ENCODE measurements around the gene PIGV. TPM values are rescaled to one million over a fixed set of nuclear protein-coding genes. Genes with fewer than 3 reads are reported as not detected.
A peak's percentile ranks its signal among the peaks of the same experiment; 100 is the strongest.

Gene PIGV
- total RNA-seq, 1 donor from 2014 or later, result 14.2 TPM

DNA sequence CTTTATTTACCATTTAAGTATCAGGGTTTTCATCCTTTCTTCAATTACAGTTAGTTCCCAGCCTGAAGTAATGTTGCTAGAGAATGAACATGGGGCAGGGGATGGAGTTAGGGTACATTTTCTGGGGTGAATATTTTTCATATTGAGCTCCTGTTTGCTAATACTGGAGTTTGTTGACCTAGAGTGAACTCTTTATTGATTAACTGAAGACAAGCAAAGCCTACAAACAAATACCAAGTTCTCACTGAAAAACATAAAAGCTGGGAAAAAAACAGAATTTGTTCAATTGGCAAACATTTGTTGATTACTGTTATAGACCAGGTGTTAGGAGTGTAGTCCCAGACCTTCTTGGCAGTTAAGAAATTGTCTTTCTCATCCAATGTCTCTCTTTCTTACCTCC lies 28.2 kb upstream of the PIGV start:
- TF ChIP-seq, protein P1, sequence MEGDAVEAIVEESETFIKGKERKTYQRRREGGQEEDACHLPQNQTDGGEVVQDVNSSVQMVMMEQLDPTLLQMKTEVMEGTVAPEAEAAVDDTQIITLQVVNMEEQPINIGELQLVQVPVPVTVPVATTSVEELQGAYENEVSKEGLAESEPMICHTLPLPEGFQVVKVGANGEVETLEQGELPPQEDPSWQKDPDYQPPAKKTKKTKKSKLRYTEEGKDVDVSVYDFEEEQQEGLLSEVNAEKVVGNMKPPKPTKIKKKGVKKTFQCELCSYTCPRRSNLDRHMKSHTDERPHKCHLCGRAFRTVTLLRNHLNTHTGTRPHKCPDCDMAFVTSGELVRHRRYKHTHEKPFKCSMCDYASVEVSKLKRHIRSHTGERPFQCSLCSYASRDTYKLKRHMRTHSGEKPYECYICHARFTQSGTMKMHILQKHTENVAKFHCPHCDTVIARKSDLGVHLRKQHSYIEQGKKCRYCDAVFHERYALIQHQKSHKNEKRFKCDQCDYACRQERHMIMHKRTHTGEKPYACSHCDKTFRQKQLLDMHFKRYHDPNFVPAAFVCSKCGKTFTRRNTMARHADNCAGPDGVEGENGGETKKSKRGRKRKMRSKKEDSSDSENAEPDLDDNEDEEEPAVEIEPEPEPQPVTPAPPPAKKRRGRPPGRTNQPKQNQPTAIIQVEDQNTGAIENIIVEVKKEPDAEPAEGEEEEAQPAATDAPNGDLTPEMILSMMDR (IDR thresholded peaks at IDR 0.05), result no peak
- Mint-ChIP-seq H3K27ac (ENCODE audit: unreplicated experiment) (no peak overlapping the region), H3K4me3 (ENCODE audit: unreplicated experiment) (no peak overlapping the region), H3K36me3 (ENCODE audit: unreplicated experiment) (peaks cover 33% of the 10 kb centered on the region), H3K27me3 (ENCODE audit: unreplicated experiment) (no peaks in the 10 kb centered on the region), H3K9me3 (ENCODE audit: unreplicated experiment) (no peaks in the 10 kb centered on the region), H3K4me1 (ENCODE audit: unreplicated experiment) (no peaks in the 10 kb centered on the region)
- no peak for DNase-seq (ENCODE audit: extremely low spot score, unreplicated experiment)

DNA sequence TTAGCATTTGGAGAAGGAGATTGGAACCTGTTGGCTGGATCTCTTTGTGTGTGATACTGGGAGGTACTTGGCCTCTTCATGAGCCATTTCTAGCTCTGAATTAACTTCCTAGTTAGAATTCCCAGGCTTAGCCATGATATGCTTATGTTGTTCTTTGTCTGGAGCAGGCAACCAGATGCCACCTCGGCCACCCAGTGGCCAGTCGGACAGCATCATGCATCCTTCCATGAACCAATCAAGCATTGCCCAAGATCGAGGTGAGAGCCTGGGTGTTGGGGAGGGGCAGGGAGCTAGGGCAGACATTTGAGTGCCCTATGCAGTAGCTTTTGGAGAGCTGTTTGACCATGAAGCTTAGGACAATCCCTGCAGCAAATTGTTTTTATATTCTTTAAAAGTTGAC lies 26.5 kb upstream of the PIGV start:
- Mint-ChIP-seq H3K36me3 (ENCODE audit: unreplicated experiment) (peaks cover 38% of the 10 kb centered on the region), H3K27me3 (ENCODE audit: unreplicated experiment) (no peaks in the 10 kb centered on the region), H3K4me3 (ENCODE audit: unreplicated experiment) (no peak overlapping the region), H3K9me3 (ENCODE audit: unreplicated experiment) (no peaks in the 10 kb centered on the region), H3K27ac (ENCODE audit: unreplicated experiment) (no peak overlapping the region), H3K4me1 (ENCODE audit: unreplicated experiment) (no peaks in the 10 kb centered on the region)
- DNase-seq (ENCODE audit: extremely low spot score, unreplicated experiment), result no peak
- TF ChIP-seq, protein P1 (IDR thresholded peaks at IDR 0.05), result no peak

DNA sequence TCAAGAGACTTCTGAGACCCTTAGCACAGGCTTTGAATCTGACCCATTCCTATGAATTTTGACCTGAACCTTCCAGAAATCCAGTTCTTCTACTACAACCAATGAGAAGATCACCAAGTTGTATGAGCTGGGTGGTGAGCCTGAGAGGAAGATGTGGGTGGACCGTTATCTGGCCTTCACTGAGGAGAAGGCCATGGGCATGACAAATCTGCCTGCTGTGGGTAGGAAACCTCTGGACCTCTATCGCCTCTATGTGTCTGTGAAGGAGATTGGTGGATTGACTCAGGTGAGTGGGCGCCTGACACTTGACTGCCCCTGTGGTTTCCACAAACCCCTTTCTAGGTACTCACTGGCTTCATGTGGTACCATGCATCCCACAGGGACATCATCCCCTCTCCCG lies 20.0 kb upstream of the PIGV start:
- Mint-ChIP-seq H3K9me3 (ENCODE audit: unreplicated experiment) (no peaks in the 10 kb centered on the region), H3K36me3 (ENCODE audit: unreplicated experiment) (peaks cover 58% of the 10 kb centered on the region), H3K27me3 (ENCODE audit: unreplicated experiment) (no peaks in the 10 kb centered on the region), H3K4me3 (ENCODE audit: unreplicated experiment) (no peak overlapping the region), H3K27ac (ENCODE audit: unreplicated experiment) (peak overlapping the region; percentile 80), H3K4me1 (ENCODE audit: unreplicated experiment) (peaks cover 40% of the 10 kb centered on the region)
- no peak for DNase-seq (ENCODE audit: extremely low spot score, unreplicated experiment)
- TF ChIP-seq, protein P1 (IDR thresholded peaks at IDR 0.05), result no peak

DNA sequence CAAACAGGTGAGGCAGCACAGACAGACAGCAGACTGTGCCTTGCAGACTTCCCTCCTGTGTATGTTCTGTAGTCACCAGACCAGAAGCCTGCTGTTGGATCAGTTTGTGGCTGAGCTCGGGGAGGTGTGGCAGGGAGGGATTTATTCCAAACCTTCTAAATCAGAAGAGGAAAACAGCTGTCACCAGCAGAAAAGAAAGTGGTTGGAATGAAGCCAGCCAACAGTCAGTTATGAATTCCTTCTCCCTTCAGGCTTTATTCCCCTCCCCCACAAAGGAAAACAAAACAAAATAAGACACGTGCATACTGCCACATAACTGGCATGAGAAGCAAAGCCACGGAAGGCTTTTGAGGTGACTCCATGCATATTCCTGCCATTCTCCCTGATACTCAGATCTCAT lies 19.0 kb upstream of the PIGV start:
- no peak for DNase-seq (ENCODE audit: extremely low spot score, unreplicated experiment)

DNA sequence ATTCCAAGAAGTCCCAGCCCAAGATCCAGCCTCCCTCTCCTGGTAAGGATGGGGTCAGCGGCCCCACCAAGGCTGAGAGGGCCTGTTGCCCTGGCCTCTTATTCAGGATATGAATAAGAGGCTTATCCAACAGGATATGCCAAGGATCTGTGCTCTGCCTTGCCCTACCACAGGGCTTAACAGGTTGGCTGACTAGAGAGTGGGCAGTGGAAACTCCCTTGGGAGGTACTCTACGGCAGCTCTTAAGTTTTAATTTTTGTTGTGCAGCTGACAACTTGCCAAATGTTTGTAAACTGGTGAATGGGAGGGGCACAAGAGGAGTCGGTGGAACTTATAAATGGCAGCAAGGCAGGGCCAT lies 16.5 kb upstream of the PIGV start:
- no peak overlapping the region for H3K4me3 Mint-ChIP-seq (ENCODE audit: unreplicated experiment)
- no peaks in the 10 kb centered on the region for H3K9me3 Mint-ChIP-seq (ENCODE audit: unreplicated experiment)
- peak overlapping the region; percentile 74 for H3K27ac Mint-ChIP-seq (ENCODE audit: unreplicated experiment)
- no peak for DNase-seq (ENCODE audit: extremely low spot score, unreplicated experiment)
- peaks cover 40% of the 10 kb centered on the region for H3K4me1 Mint-ChIP-seq (ENCODE audit: unreplicated experiment)
- TF ChIP-seq, protein P1 (IDR thresholded peaks at IDR 0.05), result no peak
- no peaks in the 10 kb centered on the region for H3K27me3 Mint-ChIP-seq (ENCODE audit: unreplicated experiment)
- H3K36me3 Mint-ChIP-seq (ENCODE audit: unreplicated experiment), result peaks cover 75% of the 10 kb centered on the region

More for the DNA sequence above, 19.0 kb upstream of the PIGV start:
- TF ChIP-seq, protein P1 (IDR thresholded peaks at IDR 0.05), result no peak
- Mint-ChIP-seq H3K4me3 (ENCODE audit: unreplicated experiment) (peak overlapping the region; percentile 29), H3K36me3 (ENCODE audit: unreplicated experiment) (peaks cover 59% of the 10 kb centered on the region), H3K27ac (ENCODE audit: unreplicated experiment) (peak overlapping the region; percentile 80), H3K27me3 (ENCODE audit: unreplicated experiment) (no peaks in the 10 kb centered on the region), H3K9me3 (ENCODE audit: unreplicated experiment) (no peaks in the 10 kb centered on the region), H3K4me1 (ENCODE audit: unreplicated experiment) (peaks cover 40% of the 10 kb centered on the region)
